ENCODE measurements around the gene PCNT.

The PCNT gene, protein sequence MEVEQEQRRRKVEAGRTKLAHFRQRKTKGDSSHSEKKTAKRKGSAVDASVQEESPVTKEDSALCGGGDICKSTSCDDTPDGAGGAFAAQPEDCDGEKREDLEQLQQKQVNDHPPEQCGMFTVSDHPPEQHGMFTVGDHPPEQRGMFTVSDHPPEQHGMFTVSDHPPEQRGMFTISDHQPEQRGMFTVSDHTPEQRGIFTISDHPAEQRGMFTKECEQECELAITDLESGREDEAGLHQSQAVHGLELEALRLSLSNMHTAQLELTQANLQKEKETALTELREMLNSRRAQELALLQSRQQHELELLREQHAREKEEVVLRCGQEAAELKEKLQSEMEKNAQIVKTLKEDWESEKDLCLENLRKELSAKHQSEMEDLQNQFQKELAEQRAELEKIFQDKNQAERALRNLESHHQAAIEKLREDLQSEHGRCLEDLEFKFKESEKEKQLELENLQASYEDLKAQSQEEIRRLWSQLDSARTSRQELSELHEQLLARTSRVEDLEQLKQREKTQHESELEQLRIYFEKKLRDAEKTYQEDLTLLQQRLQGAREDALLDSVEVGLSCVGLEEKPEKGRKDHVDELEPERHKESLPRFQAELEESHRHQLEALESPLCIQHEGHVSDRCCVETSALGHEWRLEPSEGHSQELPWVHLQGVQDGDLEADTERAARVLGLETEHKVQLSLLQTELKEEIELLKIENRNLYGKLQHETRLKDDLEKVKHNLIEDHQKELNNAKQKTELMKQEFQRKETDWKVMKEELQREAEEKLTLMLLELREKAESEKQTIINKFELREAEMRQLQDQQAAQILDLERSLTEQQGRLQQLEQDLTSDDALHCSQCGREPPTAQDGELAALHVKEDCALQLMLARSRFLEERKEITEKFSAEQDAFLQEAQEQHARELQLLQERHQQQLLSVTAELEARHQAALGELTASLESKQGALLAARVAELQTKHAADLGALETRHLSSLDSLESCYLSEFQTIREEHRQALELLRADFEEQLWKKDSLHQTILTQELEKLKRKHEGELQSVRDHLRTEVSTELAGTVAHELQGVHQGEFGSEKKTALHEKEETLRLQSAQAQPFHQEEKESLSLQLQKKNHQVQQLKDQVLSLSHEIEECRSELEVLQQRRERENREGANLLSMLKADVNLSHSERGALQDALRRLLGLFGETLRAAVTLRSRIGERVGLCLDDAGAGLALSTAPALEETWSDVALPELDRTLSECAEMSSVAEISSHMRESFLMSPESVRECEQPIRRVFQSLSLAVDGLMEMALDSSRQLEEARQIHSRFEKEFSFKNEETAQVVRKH (N-terminal part only)

DNA sequence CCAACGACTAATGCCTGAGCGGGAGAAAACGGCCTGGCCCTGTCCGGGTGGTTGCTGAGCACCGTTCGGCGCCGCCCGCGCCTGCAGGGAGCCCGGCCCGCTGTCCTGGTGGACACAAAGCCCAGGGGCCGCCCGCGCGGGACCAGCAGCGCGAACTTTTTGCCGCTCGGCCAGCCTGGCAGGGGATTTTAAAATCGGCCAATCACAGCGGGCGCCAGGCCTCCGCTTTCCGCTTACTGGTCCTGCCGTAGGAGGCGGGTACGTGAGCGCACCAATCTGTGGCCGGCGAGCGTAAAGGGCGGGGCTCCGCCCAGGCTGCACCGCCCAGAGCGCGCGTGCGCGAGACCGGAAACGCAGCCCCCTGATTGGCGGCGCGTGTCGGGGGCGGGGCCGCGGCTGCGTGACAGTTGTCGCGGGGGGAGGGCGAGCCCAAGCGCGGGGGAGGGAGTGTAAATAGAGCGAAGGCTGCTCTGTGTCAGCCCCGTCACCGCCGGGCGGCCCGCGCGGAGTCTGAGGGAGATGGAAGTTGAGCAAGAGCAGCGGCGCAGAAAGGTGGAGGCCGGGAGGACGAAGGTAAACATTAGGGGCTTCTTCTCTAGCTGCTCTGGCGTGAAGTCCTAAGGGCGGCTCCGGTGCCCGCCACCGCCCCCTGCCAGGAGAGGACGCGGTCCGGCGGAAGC, at the start of gene PCNT, which contains the start of gene C21orf58:
Gene PCNT, plus strand, starts transcription at position 447 of the 680 bp plus-strand sequence. Its CDS starts 73 bp downstream, at position 520.
Gene C21orf58, minus strand, starts transcription at position 161 of the 680 bp plus-strand sequence. CDS start 1,132 bp downstream, outside the sequence.
- DNase-seq = peak; percentile 69 to 98 (median 94)

DNA sequence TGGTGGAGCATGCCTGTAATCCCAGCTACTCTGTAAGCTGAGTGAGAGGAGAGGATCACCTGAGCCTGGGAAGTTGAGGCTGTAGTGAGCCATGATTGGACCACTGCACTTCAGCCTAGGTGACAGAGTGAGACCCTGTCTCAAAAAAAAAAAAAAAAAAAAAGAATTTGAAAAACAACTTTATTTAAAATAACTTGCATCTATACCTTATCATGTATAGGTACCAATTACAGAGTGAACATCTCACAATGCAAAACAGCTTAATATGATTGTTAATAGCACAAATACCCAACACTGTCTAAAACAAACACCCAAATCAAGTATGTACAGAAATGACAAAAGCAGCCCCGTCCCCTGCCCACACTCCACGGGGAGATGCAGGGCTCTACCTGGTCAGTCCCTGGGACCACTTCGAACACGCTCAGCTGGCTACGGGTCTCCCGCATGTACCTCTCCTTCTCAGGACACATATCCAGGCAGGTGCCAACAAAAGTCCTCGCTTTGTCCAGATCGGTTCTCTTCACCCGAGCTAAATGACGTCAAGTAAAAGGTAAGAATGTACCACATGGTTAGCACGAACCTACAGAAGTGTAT, 49.1 kb upstream of the PCNT start:
- no peak for DNase-seq

DNA sequence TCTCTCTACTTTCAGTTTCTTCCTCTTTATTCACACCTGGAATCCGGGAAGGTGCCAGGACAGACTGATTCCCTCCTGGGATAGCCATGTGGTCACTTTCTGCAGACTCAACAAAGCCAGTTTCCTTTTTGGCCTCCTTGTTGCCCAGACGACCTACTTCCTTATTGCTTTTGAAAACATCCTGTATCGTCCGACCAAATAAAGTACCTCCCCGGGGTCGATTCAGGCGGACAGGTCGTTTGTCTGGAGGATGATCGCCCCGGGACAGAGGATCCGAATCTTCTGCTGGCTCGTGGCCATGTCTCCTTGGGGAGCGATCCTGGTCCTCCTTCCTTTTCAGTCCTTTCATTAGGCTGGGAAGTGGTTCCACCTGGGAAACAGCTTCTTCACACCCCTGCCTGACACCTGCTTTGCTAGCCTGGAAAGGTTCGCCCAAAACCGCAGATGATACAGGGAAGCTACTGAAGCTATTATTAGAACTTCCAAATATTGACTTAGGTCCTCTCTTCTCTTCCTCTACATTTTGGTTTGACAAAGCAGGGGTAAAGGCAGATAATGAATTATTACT, 39.8 kb upstream of the PCNT start:
- DNase-seq = no peak

DNA sequence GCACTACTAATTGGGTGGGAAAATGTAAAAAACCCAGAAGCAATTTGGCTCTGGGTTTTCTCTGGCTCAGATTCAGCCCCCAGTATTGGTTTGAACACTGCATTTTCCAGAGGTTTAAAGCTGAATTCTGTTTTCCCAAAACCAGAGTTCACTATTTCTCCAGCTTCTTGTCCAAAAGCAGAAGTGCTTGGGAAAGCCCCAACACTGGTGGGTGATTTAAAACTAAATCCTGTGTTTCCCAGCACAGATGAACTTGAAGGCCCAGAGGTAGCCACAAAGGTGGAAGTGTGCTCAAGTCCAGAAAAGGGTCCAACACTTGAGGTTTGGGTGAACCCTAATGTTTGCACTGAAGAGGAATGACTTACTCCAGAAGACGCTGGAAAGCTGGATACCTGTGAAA, 39.2 kb upstream of the PCNT start:
- no peak for DNase-seq

DNA sequence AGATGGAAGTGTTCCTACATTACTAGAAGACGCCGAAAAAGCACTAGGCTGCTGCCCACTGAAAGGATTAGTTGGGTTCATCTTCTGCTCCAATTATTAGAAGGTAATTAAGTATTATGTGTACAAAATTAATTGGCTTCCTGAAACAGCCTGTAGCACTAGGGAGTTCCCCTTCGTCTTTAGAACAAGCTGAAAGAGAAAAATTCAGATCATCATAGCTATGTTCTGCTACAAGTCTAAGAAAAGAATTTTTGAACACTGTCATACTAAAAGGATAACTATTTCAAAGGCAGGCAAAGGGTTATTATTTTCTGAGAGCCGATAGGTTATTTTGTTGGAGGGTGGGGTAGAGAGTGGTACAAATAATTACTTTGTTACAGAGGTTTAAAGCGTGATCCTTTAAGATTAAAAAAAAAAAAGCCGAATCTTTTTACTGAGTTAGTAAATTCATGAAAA, 38.7 kb upstream of the PCNT start, which contains the start of gene MCM3AP:
Gene MCM3AP, minus strand, starts transcription at position 406 of the 456 bp plus-strand sequence. Its CDS starts 325 bp downstream, at position 81.
- no peak for DNase-seq

DNA sequence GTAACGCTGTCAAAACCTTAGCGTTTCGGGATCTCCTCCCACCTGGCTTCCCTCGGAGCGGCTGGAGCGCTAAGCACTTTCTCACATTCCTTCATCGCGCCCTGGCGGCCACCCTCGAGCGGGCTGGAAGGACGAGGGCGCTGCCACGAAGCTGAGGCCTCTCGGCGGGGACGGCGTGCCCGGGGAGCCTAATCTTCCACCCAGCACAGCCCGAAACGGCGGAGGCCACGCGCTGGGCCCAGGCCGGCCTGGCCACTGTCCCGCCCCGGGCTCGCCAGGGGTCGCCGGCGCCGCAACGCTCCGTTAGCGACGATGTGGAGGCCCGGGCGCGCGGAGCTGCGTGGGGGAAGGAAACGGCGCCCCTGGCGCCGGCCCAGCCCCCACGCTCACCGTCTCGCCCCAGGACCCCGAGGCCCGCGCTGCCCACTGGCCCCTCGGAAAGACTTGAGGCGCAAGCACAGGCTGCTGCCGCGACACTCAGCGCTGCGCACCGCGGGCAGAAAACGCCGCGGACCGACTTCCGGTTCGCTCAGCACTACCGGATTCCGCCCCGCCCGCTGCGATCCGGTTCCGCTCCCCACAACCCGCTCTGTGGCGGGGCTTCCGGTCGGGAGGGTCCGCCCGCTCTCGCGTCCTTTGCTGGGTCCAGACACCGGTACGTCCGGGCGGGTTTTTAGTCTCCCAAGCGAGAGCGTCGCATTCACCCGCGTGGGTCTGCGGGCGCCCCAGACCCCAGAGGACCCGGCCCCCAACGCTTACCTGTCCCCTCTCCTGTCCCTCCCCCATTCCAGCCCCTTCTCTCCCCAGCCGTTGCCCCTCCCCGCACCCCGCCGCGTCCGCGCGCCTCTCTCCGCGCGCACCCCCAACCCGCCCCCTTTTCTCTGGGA, 38.0 kb upstream of the PCNT start, which contains the start of gene YBEY:
Gene YBEY, plus strand, starts transcription at position 582 of the 887 bp plus-strand sequence. CDS start 572 bp downstream, outside the sequence.
- DNase-seq = peak; percentile 49 to 93 (median 79)

DNA sequence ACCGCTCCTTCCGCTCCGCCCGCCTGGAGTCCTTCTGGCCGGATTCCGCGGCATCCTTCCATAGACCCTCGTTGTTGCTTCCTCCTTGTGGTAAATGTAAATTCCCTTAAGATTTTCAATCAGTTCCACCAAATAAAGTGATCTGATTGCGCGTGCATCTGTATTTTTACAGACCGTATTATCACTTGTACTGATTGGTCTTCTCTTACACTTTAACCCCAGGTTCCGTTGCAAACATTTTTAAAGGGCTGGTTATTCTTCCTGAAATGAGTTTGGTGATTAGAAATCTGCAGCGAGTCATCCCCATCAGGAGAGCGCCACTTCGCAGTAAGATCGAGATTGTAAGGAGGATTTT, 37.3 kb upstream of the PCNT start:
- no peak for DNase-seq

DNA sequence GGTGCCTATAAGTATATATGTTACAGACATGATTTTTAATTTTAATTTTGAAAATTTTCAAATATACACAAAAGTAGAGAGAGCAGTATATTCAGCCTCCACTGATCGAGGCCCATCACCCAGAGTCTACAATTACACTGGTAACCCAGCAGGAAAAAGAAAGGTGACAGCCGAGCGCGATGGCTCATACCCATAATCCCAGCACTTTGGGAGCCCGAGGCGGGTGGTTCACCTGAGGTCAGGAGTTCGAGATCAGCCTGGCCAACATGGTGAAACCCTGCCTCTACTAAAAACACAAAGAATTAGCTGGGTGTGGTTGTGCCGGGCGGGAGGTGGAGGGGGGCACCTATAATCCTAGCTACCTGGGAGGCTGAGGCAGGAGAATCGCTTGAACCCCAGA, 36.4 kb upstream of the PCNT start:
- DNase-seq = no peak

DNA sequence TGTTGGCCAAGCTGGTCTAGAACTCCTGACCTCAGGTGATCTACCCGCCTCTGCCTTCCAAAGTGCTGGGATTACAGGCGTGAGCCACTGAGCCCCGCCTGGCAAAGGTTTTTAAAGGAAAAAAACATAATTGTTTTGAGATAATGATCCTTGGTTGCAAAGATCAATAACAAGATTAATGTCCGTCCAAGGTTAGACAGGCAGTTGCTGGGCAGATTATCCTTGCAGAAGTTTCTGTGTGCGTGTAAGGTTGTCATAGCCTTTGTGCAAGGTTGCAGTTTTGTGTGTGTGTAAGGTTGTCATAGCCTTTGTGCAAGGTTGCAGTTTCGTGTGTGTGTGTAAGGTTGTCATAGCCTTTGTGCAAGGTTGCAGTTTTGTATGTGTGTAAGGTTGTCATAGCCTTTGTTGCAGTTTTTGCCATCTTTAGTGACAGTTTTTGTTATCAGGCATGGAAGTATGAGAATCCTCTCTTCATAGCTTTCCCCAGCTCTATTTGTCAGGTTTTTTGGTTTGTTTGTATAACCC, 34.2 kb upstream of the PCNT start:
- no peak for DNase-seq

DNA sequence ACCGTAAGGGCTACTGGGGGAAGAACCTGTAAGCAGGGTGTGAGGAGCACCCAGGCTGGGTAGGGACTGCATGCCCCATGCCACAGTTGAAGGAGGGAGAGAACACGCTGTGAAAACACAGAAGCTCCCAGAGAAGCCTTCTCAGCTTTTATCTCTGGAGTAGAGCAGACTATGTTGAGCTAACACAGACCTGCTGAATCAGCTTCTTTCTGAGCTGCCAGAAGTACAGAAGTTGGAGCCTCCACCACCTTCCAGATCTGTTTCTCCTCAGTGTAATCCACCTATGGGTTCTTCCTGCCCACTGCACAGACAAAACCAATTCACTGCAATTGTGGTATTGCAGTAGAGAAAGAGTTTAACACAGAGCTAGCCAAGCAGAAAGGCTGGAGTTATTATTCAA, 32.4 kb upstream of the PCNT start:
- DNase-seq = no peak

DNA sequence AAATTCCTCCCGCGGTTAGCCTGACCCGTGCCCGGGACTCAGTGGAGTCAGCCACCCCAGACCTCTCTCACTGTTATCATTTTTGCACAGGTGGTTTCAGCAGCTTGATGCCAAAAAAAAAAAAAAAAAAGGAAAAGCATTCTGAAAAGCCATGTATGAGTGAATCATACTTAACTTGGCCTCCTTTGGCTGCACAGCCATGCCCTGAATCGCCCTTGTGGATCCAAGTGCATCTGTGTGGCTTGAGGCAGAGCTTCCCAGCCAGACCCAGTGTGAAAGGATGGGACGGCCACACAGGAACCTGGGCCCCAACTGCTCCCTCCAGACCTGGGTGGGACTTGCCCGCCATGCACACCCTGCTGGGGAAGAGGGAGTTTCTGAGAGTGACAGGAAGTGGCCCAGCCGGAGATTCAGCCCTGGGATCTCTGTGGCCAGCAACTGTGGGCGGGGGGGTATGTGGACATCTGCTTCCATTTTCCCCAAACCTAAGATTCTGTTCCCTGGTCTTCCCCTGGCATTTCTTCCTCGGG, 29.2 kb upstream of the PCNT start:
- no peak for DNase-seq

DNA sequence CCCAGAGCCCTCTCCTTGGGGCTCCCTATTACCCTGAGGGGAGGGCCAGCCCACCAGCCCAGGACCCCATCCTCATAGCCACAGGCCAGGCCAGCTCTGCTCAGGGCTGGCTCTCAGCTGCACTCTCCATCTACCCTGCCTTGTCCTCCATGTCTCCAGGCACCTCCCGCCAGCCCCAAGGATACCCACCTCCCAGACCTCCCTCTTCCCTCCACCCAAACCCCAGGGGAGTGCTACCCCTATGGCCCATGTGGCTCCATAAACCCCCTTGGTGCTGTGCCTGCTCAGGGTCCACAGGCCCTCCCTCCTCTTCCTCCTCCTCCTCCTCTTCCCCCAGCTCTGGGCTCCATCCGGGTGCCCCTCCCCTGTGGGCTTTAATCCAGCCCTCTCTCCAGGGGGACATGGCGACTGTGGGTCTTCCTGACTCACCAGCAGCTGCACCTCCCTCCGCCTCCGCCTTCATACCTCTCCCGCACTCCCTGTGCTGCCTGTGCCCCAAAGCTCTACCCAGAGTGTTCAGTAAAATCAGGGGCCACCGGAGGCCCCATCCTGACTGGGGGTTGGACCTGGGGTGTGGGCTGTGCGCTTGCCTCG, 28.7 kb upstream of the PCNT start:
- no peak for DNase-seq

DNA sequence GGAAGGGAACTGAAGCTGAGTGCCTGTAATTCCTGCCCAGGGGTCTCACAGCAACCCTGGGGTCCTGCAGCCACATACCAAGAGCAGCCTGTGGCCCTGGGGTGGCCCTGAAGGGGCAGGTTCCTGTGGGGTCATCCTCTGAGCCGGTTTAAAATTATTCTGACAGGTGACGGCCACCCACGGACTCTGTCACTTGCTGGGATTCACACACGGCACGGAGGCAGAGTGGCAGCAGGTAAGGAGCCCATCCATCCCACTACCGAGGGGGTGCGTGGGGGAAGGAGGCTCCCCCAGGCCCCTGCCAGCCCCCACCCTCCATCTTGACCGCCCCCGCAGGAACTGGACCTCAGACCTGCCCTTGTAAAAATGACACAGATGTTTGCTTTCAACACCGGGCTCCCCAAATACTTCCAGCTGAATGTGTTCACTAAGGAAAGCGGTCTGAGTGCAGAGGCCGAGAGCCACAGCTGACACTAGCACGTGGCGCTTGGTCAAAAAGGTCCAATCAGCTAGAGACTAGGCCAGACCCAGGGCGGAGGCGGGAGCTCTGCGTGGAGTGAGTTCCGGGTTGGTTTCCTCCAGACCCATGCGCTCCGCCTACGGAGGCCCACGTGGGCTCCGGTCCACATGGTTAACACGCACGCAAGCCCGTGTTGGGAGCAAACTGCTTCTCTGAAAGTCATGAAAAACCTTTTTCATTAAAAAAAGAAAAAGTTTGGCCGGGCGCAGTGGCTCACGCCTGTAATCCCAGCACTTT, 27.8 kb upstream of the PCNT start:
- DNase-seq = peak in 3 of 14 donors; percentile 11 to 33 (median 31)

DNA sequence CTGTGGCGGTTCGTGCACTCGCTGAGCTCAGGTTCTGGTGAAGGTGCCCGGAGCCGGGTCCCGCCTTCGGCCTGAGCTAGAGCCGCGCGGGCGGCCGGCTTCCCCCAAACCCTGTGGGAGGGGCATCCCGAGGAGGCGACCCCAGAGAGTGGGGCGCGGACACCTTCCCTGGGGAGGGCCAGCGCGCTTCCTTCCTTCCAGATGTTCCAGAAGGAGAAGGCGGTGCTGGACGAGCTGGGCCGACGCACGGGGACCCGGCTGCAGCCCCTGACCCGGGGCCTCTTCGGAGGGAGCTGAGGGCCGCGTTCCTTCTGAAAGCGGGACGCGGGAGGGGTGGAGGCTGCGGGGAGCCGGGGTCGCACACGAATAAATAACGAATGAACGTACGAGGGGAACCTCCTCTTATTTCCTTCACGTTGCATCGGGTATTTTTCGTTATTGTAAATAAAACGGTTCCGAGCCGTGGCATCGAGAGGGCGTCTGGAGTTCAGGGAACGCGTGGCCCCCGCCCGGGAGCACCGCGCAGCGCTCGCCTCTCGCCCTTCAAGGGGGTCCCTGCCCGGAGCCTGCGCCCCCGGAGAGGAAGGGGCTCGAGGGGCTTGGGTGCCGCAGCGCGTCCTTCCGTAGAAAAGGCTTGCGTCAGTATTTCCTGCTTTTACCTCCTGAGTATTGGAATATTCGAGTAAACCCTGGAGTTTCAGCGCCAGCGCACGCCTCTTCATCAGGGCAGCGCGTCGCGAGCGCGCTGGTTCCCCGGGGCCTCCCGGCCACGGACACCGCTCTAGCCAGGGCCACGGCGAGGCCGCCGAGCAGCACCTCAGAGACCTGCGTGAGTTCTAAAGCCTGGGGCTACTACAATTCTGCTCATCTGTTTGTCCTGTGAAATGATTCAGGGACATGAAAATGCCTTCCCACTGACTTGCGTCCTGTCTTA, 26.4 kb upstream of the PCNT start:
- DNase-seq = no peak

DNA sequence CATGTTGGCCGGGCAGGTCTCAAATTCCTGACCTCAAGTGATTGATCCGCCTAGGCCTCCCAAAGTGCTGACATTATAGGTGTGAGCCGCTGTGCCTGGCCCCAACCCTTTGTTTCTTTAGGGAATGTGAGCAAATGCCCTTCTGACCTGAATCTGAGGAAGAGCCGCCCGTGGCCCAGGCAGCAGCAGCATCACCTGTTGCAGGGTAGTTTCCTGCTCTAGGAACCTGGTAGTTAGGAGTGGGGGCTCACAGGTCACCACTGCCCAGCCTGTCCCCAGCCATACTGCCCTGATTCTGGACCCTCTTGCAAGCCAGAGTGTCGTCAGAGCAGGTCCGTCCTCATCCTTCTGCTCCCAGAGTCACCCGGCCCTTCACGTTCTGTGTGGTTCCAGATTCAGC, 24.8 kb upstream of the PCNT start:
- DNase-seq = no peak

DNA sequence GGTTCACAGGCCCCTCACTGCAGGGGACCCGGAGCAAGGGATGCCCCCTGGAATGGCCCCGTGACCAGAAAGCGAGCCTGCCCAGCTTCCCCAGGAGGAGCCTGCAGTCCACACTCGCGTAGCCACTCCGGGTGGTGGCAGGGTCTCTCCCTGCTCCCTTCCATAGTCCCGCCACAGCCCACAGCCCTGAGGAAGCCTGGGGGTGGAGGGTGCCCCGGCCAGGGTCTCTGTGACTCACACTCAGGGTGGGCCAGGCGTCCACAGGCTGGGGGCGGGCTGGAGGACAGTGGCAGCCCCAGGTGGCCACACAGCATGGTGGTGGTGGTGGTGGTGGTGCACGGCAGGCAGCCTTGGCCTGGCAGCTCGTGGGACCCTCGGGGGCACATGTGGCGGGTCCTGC, 22.2 kb upstream of the PCNT start:
- DNase-seq = no peak

DNA sequence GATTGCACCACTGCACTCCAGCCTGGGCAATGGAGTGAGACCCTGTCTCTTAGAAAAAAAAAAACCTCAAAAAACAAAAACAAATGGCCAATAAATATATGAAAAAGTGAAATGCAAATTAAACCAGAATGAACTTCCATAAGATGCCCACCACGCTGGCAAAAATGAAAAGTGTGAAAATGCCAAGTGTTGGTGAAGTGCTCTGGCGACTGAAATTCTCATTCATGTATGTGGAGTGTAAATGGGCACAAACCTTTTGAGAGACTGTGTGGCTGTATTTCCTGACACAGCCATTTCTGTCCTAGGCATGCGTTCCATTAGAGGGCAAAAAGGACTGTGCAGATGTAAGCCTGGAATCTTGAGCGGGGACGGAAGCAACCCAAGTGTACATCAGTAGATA, 19.5 kb upstream of the PCNT start:
- no peak for DNase-seq

Data from C1 segment of cervical spinal cord (tissue), 14 donors.